Suprapubic skin (tissue), 4 donors: ENCODE results near the gene TAS2R46. TPM values are rescaled to one million over a fixed set of nuclear protein-coding genes. Genes with fewer than 3 reads are reported as not detected.
"Not testable (repeated sequence)": the region's sequence is repeated elsewhere in the genome, so short reads cannot be mapped to it uniquely, and the experiment has no call there.

Experiments
- DNase-seq, 2 donors: peaks; one replicate each; pipeline ENCODE4 v3.0.0-alpha.2; 2019; ENCODE audit warnings: low spot score in 2 of 2
- H3K27ac ChIP-seq: fragments of 200-600 bp; sonication (generic); one replicate; pipeline ENCODE4 v1.5.1; 2019
- H3K27me3 ChIP-seq: fragments of 200-600 bp; sonication (generic); one replicate; pipeline ENCODE4 v1.5.1; 2019
- H3K36me3 ChIP-seq: fragments of 200-600 bp; sonication (generic); one replicate; pipeline ENCODE4 v1.5.1; 2019
- H3K4me1 ChIP-seq: fragments of 200-600 bp; sonication (generic); one replicate; pipeline ENCODE4 v1.5.1; 2019
- H3K4me3 ChIP-seq: fragments of 200-600 bp; sonication (generic); one replicate; pipeline ENCODE4 v1.5.1; 2019; ENCODE audit warnings: mild to moderate bottlenecking
- H3K9me3 ChIP-seq: fragments of 200-600 bp; sonication (generic); one replicate; pipeline ENCODE4 v1.5.1; 2019
- EP300 ChIP-seq: sonication (generic); formaldehyde crosslinking; IDR thresholded peaks from one replicate; pipeline ENCODE4 v1.6.1; 2017; ENCODE audit warnings: antibody characterized with exemption
- POLR2A ChIP-seq, 2 donors: fragments of 450-650 bp; IDR thresholded peaks; one replicate each; pipeline ENCODE4 v1.6.1; 2017; ENCODE audit warnings: antibody characterized with exemption in 2 of 2, mild to moderate bottlenecking in 2 of 2, moderate library complexity in 2 of 2
- POLR2AphosphoS5 ChIP-seq, 3 donors: sonication (generic); formaldehyde crosslinking; IDR thresholded peaks; one replicate each; pipeline ENCODE4 v1.6.1; 2017; ENCODE audit warnings: antibody characterized with exemption in 3 of 3
- WGBS: methylation state at CpG from one replicate; pipeline ENCODE4 v1.1.5; 2018; 5-methylcytosine and 5-hydroxymethylcytosine counted together
- total RNA-seq, 4 donors: library from RNA; depleted of rRNA; stranded (reverse); fragments of >200 nt; gene quantifications; one replicate each; pipeline ENCODE4 v1.1.0, GENCODE V29; 2016
- TF ChIP-seq, protein P1 (sequence below), 2 donors: fragments of 200-600 bp in 1 of 2; fragments of 450-650 bp in 1 of 2; sonication (generic) in 1 of 2; IDR thresholded peaks; one replicate each; pipeline ENCODE4 v1.5.1; 2016 to 2019; ENCODE audit warnings: antibody characterized with exemption in 2 of 2, mild to moderate bottlenecking in 1 of 2, moderate library complexity in 1 of 2

The TAS2R46 gene, protein sequence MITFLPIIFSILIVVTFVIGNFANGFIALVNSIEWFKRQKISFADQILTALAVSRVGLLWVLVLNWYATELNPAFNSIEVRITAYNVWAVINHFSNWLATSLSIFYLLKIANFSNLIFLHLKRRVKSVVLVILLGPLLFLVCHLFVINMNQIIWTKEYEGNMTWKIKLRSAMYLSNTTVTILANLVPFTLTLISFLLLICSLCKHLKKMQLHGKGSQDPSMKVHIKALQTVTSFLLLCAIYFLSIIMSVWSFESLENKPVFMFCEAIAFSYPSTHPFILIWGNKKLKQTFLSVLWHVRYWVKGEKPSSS
- 1 to 10 TPM in 3 of 4 donors, not detected in 1; 1.2 to 8.9 (median 2.0) TPM for total RNA-seq

GRCh38 chr12:11062194-11062593 lies at the start of gene TAS2R46:
TSS of gene TAS2R46 (minus strand) at chr12:11062294. CDS start at chr12:11062294, 0 bp downstream.
- not testable (repeated sequence) for H3K4me1 ChIP-seq, H3K9me3 ChIP-seq, H3K27ac ChIP-seq, H3K36me3 ChIP-seq, H3K4me3 ChIP-seq, DNase-seq, H3K27me3 ChIP-seq
- WGBS: 88% methylated on average over 1 of the region's 1 CpG

DNA sequence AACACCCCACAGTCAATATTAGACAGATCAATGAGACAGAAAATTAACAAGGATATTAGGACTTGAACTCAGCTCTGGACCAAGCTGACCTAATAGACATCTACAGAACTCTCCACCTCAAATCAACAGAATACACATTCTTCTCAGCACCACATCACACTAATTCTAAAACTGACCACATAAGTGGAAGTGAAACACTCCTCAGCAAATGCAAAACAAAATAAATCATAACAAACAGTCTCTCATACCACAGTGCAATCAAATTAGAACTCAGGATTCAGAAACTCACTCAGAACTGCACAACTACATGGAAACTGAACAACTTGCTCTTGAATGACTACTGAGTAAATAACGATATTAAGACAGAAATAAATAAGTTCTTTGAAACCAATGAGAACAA lies 49.1 kb upstream of the TAS2R46 start:
- not testable (repeated sequence) for H3K4me3 ChIP-seq, H3K27me3 ChIP-seq, H3K9me3 ChIP-seq, H3K4me1 ChIP-seq, H3K27ac ChIP-seq, DNase-seq
- H3K36me3 ChIP-seq: peaks cover 14% of the 10 kb centered on the region
- 93% methylated on average over 1 of the region's 1 CpG for WGBS

- H3K27ac ChIP-seq: no peak overlapping the region
- TF ChIP-seq POLR2A (IDR thresholded peaks at IDR 0.05) (no peak), EP300 (no peak), POLR2AphosphoS5 (IDR thresholded peaks at IDR 0.05) (no peak)
- TF ChIP-seq, protein P1, sequence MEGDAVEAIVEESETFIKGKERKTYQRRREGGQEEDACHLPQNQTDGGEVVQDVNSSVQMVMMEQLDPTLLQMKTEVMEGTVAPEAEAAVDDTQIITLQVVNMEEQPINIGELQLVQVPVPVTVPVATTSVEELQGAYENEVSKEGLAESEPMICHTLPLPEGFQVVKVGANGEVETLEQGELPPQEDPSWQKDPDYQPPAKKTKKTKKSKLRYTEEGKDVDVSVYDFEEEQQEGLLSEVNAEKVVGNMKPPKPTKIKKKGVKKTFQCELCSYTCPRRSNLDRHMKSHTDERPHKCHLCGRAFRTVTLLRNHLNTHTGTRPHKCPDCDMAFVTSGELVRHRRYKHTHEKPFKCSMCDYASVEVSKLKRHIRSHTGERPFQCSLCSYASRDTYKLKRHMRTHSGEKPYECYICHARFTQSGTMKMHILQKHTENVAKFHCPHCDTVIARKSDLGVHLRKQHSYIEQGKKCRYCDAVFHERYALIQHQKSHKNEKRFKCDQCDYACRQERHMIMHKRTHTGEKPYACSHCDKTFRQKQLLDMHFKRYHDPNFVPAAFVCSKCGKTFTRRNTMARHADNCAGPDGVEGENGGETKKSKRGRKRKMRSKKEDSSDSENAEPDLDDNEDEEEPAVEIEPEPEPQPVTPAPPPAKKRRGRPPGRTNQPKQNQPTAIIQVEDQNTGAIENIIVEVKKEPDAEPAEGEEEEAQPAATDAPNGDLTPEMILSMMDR (IDR thresholded peaks at IDR 0.05): no peak
- H3K9me3 ChIP-seq: no peaks in the 10 kb centered on the region
- H3K4me1 ChIP-seq: no peaks in the 10 kb centered on the region
- no peak for DNase-seq
- WGBS: 88% methylated on average over 2 of the region's 2 CpGs
- H3K4me3 ChIP-seq: no peak overlapping the region
- H3K36me3 ChIP-seq: peaks cover 14% of the 10 kb centered on the region
- no peaks in the 10 kb centered on the region for H3K27me3 ChIP-seq
Measured at GRCh38 chr12:11108862-11109261, 46.8 kb upstream of the TAS2R46 start.

- TF ChIP-seq POLR2A (IDR thresholded peaks at IDR 0.05): no peak
- TF ChIP-seq POLR2AphosphoS5 (IDR thresholded peaks at IDR 0.05): no peak
- TF ChIP-seq, protein P1 (IDR thresholded peaks at IDR 0.05): no peak
- no peak for TF ChIP-seq EP300
- Histone ChIP-seq H3K36me3 (peaks cover 14% of the 10 kb centered on the region), H3K4me3 (no peak overlapping the region), H3K27ac (no peak overlapping the region), H3K27me3 (no peaks in the 10 kb centered on the region), H3K9me3 (no peaks in the 10 kb centered on the region), H3K4me1 (no peaks in the 10 kb centered on the region)
- 93% methylated on average over 1 of the region's 1 CpG for WGBS
- no peak for DNase-seq
Measured at GRCh38 chr12:11107719-11108118, 45.6 kb upstream of the TAS2R46 start.

GRCh38 chr12:11106288-11106687 lies 44.2 kb upstream of the TAS2R46 start:
- peaks cover 14% of the 10 kb centered on the region for H3K36me3 ChIP-seq
- no peaks in the 10 kb centered on the region for H3K9me3 ChIP-seq
- no peaks in the 10 kb centered on the region for H3K4me1 ChIP-seq
- no peaks in the 10 kb centered on the region for H3K27me3 ChIP-seq
- DNase-seq: no peak
- no peak for TF ChIP-seq POLR2AphosphoS5 (IDR thresholded peaks at IDR 0.05)
- TF ChIP-seq EP300: no peak
- TF ChIP-seq POLR2A (IDR thresholded peaks at IDR 0.05): no peak
- TF ChIP-seq, protein P1 (IDR thresholded peaks at IDR 0.05): no peak
- no peak overlapping the region for H3K4me3 ChIP-seq
- 98% methylated on average over 2 of the region's 2 CpGs for WGBS
- no peak overlapping the region for H3K27ac ChIP-seq

GRCh38 chr12:11105546-11105945 lies 43.5 kb upstream of the TAS2R46 start:
- Histone ChIP-seq H3K4me1 (no peaks in the 10 kb centered on the region), H3K27ac (no peak overlapping the region), H3K9me3 (no peaks in the 10 kb centered on the region), H3K36me3 (peaks cover 14% of the 10 kb centered on the region), H3K4me3 (no peak overlapping the region), H3K27me3 (no peaks in the 10 kb centered on the region)
- TF ChIP-seq POLR2AphosphoS5 (IDR thresholded peaks at IDR 0.05) (no peak), EP300 (no peak), POLR2A (IDR thresholded peaks at IDR 0.05) (no peak)
- TF ChIP-seq, protein P1 (IDR thresholded peaks at IDR 0.05): no peak
- DNase-seq: no peak
- WGBS: 73% methylated on average over 2 of the region's 2 CpGs

GRCh38 chr12:11094910-11095309 lies 32.8 kb upstream of the TAS2R46 start:
- WGBS: 100% methylated on average over 1 of the region's 2 CpGs
- H3K4me1 ChIP-seq, H3K27ac ChIP-seq, H3K4me3 ChIP-seq, H3K27me3 ChIP-seq, DNase-seq, H3K36me3 ChIP-seq, H3K9me3 ChIP-seq: not testable (repeated sequence)
